ENCODE data around the gene EPHA6. TPM values are rescaled to one million over a fixed set of nuclear protein-coding genes. Genes with fewer than 3 reads are reported as not detected.

The EPHA6 gene
- total RNA-seq, 1 experiment from 2014 or later = 3.6 TPM

GRCh38 chr3:97711654-97712053, 897.3 kb downstream of the EPHA6 start:
- no peak for TF ChIP-seq EZH2phosphoT487 (IDR thresholded peaks at IDR 0.05; ENCODE audit: borderline replicate concordance, low read length)
- no peak for TF ChIP-seq CTCF (conservative IDR thresholded peaks at IDR 0.05; ENCODE audit: low read depth, low read length)
- no peak for TF ChIP-seq EZH2 (IDR thresholded peaks at IDR 0.05; ENCODE audit: low read length, unreplicated experiment)
- no TSS peak for BruUV-seq (replicated peaks)
- Histone ChIP-seq H3K4me2 (ENCODE audit: low read length) (no peak overlapping the region), H3K9me2 (replicated peaks; ENCODE audit: low read length) (no peaks in the 10 kb centered on the region), H3K27ac (ENCODE audit: low read length) (no peak overlapping the region), H3K36me3 (ENCODE audit: low read depth, low read length) (no peaks in the 10 kb centered on the region), H3K4me3 (ENCODE audit: low read length) (no peak overlapping the region), H3K9ac (ENCODE audit: low read length) (no peak overlapping the region), H3K27me3 (ENCODE audit: low read length) (no peaks in the 10 kb centered on the region), H3F3A (ENCODE audit: low read length, unreplicated experiment) (no peaks in the 10 kb centered on the region), H3K9me3 (ENCODE audit: low read length) (no peaks in the 10 kb centered on the region), H3K79me2 (ENCODE audit: low read length) (no peaks in the 10 kb centered on the region), H3K4me1 (ENCODE audit: insufficient read depth, low read length) (no peaks in the 10 kb centered on the region), H2AFZ (ENCODE audit: low read length) (no peak overlapping the region), H4K20me1 (ENCODE audit: low read length) (no peaks in the 10 kb centered on the region)
- POLR2A ChIA-PET (ENCODE audit: unreplicated experiment) = interaction anchor here (0.6 kb wide), 1 partner anchor 30 kb away, joined by 6 read pairs; no protein-coding TSS in a partner anchor
- intact Hi-C loops (cut with micrococcal nuclease) = no loop called here
- CTCF ChIA-PET = no interaction called here
- DNase-seq (no peak), ATAC-seq (no peak)

- H4K20me1 ChIP-seq (ENCODE audit: low read length) = no peaks in the 10 kb centered on the region
- no peak for TF ChIP-seq EZH2 (IDR thresholded peaks at IDR 0.05; ENCODE audit: low read length, unreplicated experiment)
- TF ChIP-seq CTCF (conservative IDR thresholded peaks at IDR 0.05; ENCODE audit: low read depth, low read length) = no peak
- TF ChIP-seq EZH2phosphoT487 (IDR thresholded peaks at IDR 0.05; ENCODE audit: borderline replicate concordance, low read length) = no peak
- H3F3A ChIP-seq (ENCODE audit: low read length, unreplicated experiment) = no peaks in the 10 kb centered on the region
- no peak overlapping the region for H3K27ac ChIP-seq (ENCODE audit: low read length)
- no peaks in the 10 kb centered on the region for H3K9me3 ChIP-seq (ENCODE audit: low read length)
- POLR2A ChIA-PET (ENCODE audit: unreplicated experiment) = no interaction called here
- BruUV-seq (replicated peaks) = no TSS peak
- H3K4me2 ChIP-seq (ENCODE audit: low read length) = no peak overlapping the region
- CTCF ChIA-PET = no interaction called here
- H3K4me3 ChIP-seq (ENCODE audit: low read length) = no peak overlapping the region
- H2AFZ ChIP-seq (ENCODE audit: low read length) = no peak overlapping the region
- no peak overlapping the region for H3K9ac ChIP-seq (ENCODE audit: low read length)
- intact Hi-C loops (cut with micrococcal nuclease) = no loop called here
- H3K36me3 ChIP-seq (ENCODE audit: low read depth, low read length) = no peaks in the 10 kb centered on the region
- H3K27me3 ChIP-seq (ENCODE audit: low read length) = no peaks in the 10 kb centered on the region
- DNase-seq = no peak
- no peaks in the 10 kb centered on the region for H3K4me1 ChIP-seq (ENCODE audit: insufficient read depth, low read length)
- no peak for ATAC-seq
- no peaks in the 10 kb centered on the region for H3K79me2 ChIP-seq (ENCODE audit: low read length)
- H3K9me2 ChIP-seq (replicated peaks; ENCODE audit: low read length) = no peaks in the 10 kb centered on the region
These were observed 898.5 kb downstream of the EPHA6 start for GRCh38 chr3:97712919-97713318.

- ATAC-seq (no peak), DNase-seq (no peak)
- intact Hi-C loops (cut with micrococcal nuclease) = no loop called here
- Histone ChIP-seq H3K36me3 (ENCODE audit: low read depth, low read length) (no peaks in the 10 kb centered on the region), H3K9me2 (replicated peaks; ENCODE audit: low read length) (no peaks in the 10 kb centered on the region), H3K4me3 (ENCODE audit: low read length) (no peak overlapping the region), H3K27me3 (ENCODE audit: low read length) (no peaks in the 10 kb centered on the region), H3K4me1 (ENCODE audit: insufficient read depth, low read length) (no peaks in the 10 kb centered on the region), H3K4me2 (ENCODE audit: low read length) (no peak overlapping the region), H4K20me1 (ENCODE audit: low read length) (no peaks in the 10 kb centered on the region), H3F3A (ENCODE audit: low read length, unreplicated experiment) (no peaks in the 10 kb centered on the region), H3K9ac (ENCODE audit: low read length) (no peak overlapping the region), H2AFZ (ENCODE audit: low read length) (no peak overlapping the region), H3K27ac (ENCODE audit: low read length) (no peak overlapping the region), H3K79me2 (ENCODE audit: low read length) (no peaks in the 10 kb centered on the region), H3K9me3 (ENCODE audit: low read length) (no peaks in the 10 kb centered on the region)
- CTCF ChIA-PET = no interaction called here
- BruUV-seq (replicated peaks) = no TSS peak
- POLR2A ChIA-PET (ENCODE audit: unreplicated experiment) = no interaction called here
- TF ChIP-seq EZH2phosphoT487 (IDR thresholded peaks at IDR 0.05; ENCODE audit: borderline replicate concordance, low read length) = no peak
- TF ChIP-seq EZH2 (IDR thresholded peaks at IDR 0.05; ENCODE audit: low read length, unreplicated experiment) = no peak
- TF ChIP-seq CTCF (conservative IDR thresholded peaks at IDR 0.05; ENCODE audit: low read depth, low read length) = no peak
These were observed 899.2 kb downstream of the EPHA6 start for GRCh38 chr3:97713634-97714033.
